Measurements from ENCODE around the gene PSMG1.

PSMG1 gene

GRCh38 chr21:39144191-39144590 is 39.1 kb downstream of the PSMG1 start:
- no peaks in the 10 kb centered on the region for H3F3A ChIP-seq (ENCODE audit: insufficient read depth, low read length)
- H3K9ac ChIP-seq (ENCODE audit: low read length) = no peak overlapping the region
- no peak overlapping the region for H3K4me3 ChIP-seq (ENCODE audit: low read length)
- no peak overlapping the region for H3K4me2 ChIP-seq (ENCODE audit: low read depth, low read length)
- H4K20me1 ChIP-seq (ENCODE audit: insufficient read depth, low read length) = no peaks in the 10 kb centered on the region
- no peak overlapping the region for H3K27ac ChIP-seq (ENCODE audit: low read length)
- no peaks in the 10 kb centered on the region for H3K27me3 ChIP-seq (replicated peaks; ENCODE audit: insufficient read depth, low read length)
- H2AFZ ChIP-seq (ENCODE audit: low read length) = peak overlapping the region; percentile 13; the same call in 1 of the 2 replicates
- no peaks in the 10 kb centered on the region for H3K36me3 ChIP-seq (replicated peaks; ENCODE audit: insufficient read depth, low read length)
- H3K4me1 ChIP-seq (ENCODE audit: low read length) = no peaks in the 10 kb centered on the region
- no peaks in the 10 kb centered on the region for H3K9me3 ChIP-seq (replicated peaks; ENCODE audit: insufficient read depth, low read length)
- no peaks in the 10 kb centered on the region for H3K79me2 ChIP-seq (ENCODE audit: low read length)
- H3K9me2 ChIP-seq (replicated peaks; ENCODE audit: insufficient read depth, low read length) = no peaks in the 10 kb centered on the region
- no peak for DNase-seq
- no peak for TF ChIP-seq CTCF (IDR thresholded peaks at IDR 0.05; ENCODE audit: low read length)
- TF ChIP-seq EZH2 (optimal IDR thresholded peaks at IDR 0.05; ENCODE audit: low read depth, low read length) = no peak
- no peak for TF ChIP-seq EZH2phosphoT487 (IDR thresholded peaks at IDR 0.05; ENCODE audit: low read length)

GRCh38 chr21:39142972-39143371 is 40.3 kb downstream of the PSMG1 start:
- Histone ChIP-seq H3K9me3 (replicated peaks; ENCODE audit: insufficient read depth, low read length) (no peaks in the 10 kb centered on the region), H3F3A (ENCODE audit: insufficient read depth, low read length) (no peaks in the 10 kb centered on the region), H3K4me3 (ENCODE audit: low read length) (no peak overlapping the region), H3K27ac (ENCODE audit: low read length) (no peak overlapping the region), H3K79me2 (ENCODE audit: low read length) (no peaks in the 10 kb centered on the region), H3K4me1 (ENCODE audit: low read length) (no peaks in the 10 kb centered on the region), H3K4me2 (ENCODE audit: low read depth, low read length) (no peak overlapping the region), H3K27me3 (replicated peaks; ENCODE audit: insufficient read depth, low read length) (no peaks in the 10 kb centered on the region), H3K9ac (ENCODE audit: low read length) (no peak overlapping the region), H2AFZ (ENCODE audit: low read length) (no peak overlapping the region), H4K20me1 (ENCODE audit: insufficient read depth, low read length) (no peaks in the 10 kb centered on the region), H3K36me3 (replicated peaks; ENCODE audit: insufficient read depth, low read length) (no peaks in the 10 kb centered on the region), H3K9me2 (replicated peaks; ENCODE audit: insufficient read depth, low read length) (no peaks in the 10 kb centered on the region)
- no peak for TF ChIP-seq EZH2 (optimal IDR thresholded peaks at IDR 0.05; ENCODE audit: low read depth, low read length)
- no peak for TF ChIP-seq CTCF (IDR thresholded peaks at IDR 0.05; ENCODE audit: low read length)
- no peak for DNase-seq

GRCh38 chr21:39141502-39141901 is 41.7 kb downstream of the PSMG1 start:
- no peak for DNase-seq
- no peak overlapping the region for H3K4me3 ChIP-seq (ENCODE audit: low read length)
- TF ChIP-seq EZH2 (optimal IDR thresholded peaks at IDR 0.05; ENCODE audit: low read depth, low read length) (no peak), CTCF (IDR thresholded peaks at IDR 0.05; ENCODE audit: low read length) (no peak), EZH2phosphoT487 (IDR thresholded peaks at IDR 0.05; ENCODE audit: low read length) (no peak)
- H3K9me3 ChIP-seq (replicated peaks; ENCODE audit: insufficient read depth, low read length) = no peaks in the 10 kb centered on the region
- H3K4me2 ChIP-seq (ENCODE audit: low read depth, low read length) = no peak overlapping the region
- H3K27ac ChIP-seq (ENCODE audit: low read length) = no peak overlapping the region
- H3K27me3 ChIP-seq (replicated peaks; ENCODE audit: insufficient read depth, low read length) = no peaks in the 10 kb centered on the region
- H4K20me1 ChIP-seq (ENCODE audit: insufficient read depth, low read length) = no peaks in the 10 kb centered on the region
- no peaks in the 10 kb centered on the region for H3K36me3 ChIP-seq (replicated peaks; ENCODE audit: insufficient read depth, low read length)
- no peaks in the 10 kb centered on the region for H3F3A ChIP-seq (ENCODE audit: insufficient read depth, low read length)
- no peaks in the 10 kb centered on the region for H3K9me2 ChIP-seq (replicated peaks; ENCODE audit: insufficient read depth, low read length)
- H2AFZ ChIP-seq (ENCODE audit: low read length) = no peak overlapping the region
- no peaks in the 10 kb centered on the region for H3K4me1 ChIP-seq (ENCODE audit: low read length)
- no peaks in the 10 kb centered on the region for H3K79me2 ChIP-seq (ENCODE audit: low read length)
- no peak overlapping the region for H3K9ac ChIP-seq (ENCODE audit: low read length)
